H9 (cell line): ENCODE measurements around the gene TTLL4. TPM values are rescaled to one million over a fixed set of nuclear protein-coding genes. Genes with fewer than 3 reads are reported as not detected.

Experiments used
- DNase-seq: peaks from one replicate; pipeline ENCODE4 v3.0.0-alpha.2; 2017
- H2AFZ ChIP-seq: one replicate; pipeline ENCODE4 v1.6.1; 2013; ENCODE audit warnings: mild to moderate bottlenecking, low read length, control low read depth, moderate library complexity
- H2AK5ac ChIP-seq: 2 replicates; pipeline ENCODE4 v1.6.1; 2013; ENCODE audit warnings: low read length, control low read depth, mixed read lengths; ENCODE audit not compliant: insufficient read length
- H2BK120ac ChIP-seq: one replicate; pipeline ENCODE4 v1.6.1; 2013; ENCODE audit warnings: low read depth, mild to moderate bottlenecking, low read length, control low read depth, inconsistent platforms; ENCODE audit not compliant: poor library complexity, severe bottlenecking
- H2BK12ac ChIP-seq: 2 replicates; pipeline ENCODE4 v1.6.1; 2013; ENCODE audit warnings: low read length, control low read depth, mixed read lengths, low read depth; ENCODE audit not compliant: insufficient read length
- H2BK15ac ChIP-seq: 2 replicates; pipeline ENCODE4 v1.6.1; 2013; ENCODE audit warnings: low read depth, low read length, control low read depth
- H2BK20ac ChIP-seq: one replicate; pipeline ENCODE4 v1.6.1; 2013; ENCODE audit warnings: low read depth, mild to moderate bottlenecking, low read length, control low read depth, inconsistent platforms; ENCODE audit not compliant: poor library complexity, severe bottlenecking
- H2BK5ac ChIP-seq: 2 replicates; pipeline ENCODE4 v1.6.1; 2013; ENCODE audit warnings: low read length, control low read depth, mixed read lengths; ENCODE audit not compliant: insufficient read length
- H3K14ac ChIP-seq: 2 replicates; pipeline ENCODE4 v1.6.1; 2013; ENCODE audit warnings: low read length, control low read depth; ENCODE audit not compliant: insufficient read depth
- H3K18ac ChIP-seq: 2 replicates; pipeline ENCODE4 v1.6.1; 2013; ENCODE audit warnings: low read depth, mild to moderate bottlenecking, mixed read lengths, low read length, control low read depth; ENCODE audit not compliant: insufficient read length
- H3K23ac ChIP-seq: 2 replicates; pipeline ENCODE4 v1.6.1; 2013; ENCODE audit warnings: low read length, control low read depth, mixed read lengths, low read depth; ENCODE audit not compliant: insufficient read length
- H3K23me2 ChIP-seq: 2 replicates; pipeline ENCODE4 v1.6.1; 2013; ENCODE audit warnings: low read depth, mild to moderate bottlenecking, mixed read lengths, low read length, control low read depth; ENCODE audit not compliant: insufficient read length, poor library complexity, severe bottlenecking
- H3K27ac ChIP-seq: 2 replicates; pipeline ENCODE4 v1.5.1; 2013; ENCODE audit warnings: low read length, control low read depth, mixed read lengths, low read depth; ENCODE audit not compliant: insufficient read length
- H3K27me3 ChIP-seq: 2 replicates; pipeline ENCODE4 v1.6.1; 2013; ENCODE audit warnings: low read length, control low read depth, inconsistent platforms; ENCODE audit not compliant: insufficient read depth
- H3K4ac ChIP-seq: 2 replicates; pipeline ENCODE4 v1.6.1; 2013; ENCODE audit warnings: low read depth, mild to moderate bottlenecking, control low read depth, inconsistent platforms, low read length, moderate library complexity
- H3K4me1 ChIP-seq: 2 replicates; pipeline ENCODE4 v1.6.1; 2013; ENCODE audit warnings: low read length, control low read depth, inconsistent platforms; ENCODE audit not compliant: insufficient read depth
- H3K4me2 ChIP-seq: 2 replicates; pipeline ENCODE4 v1.6.1; 2013; ENCODE audit warnings: low read length, control low read depth, mixed read lengths; ENCODE audit not compliant: insufficient read length, insufficient read depth
- H3K56ac ChIP-seq: 2 replicates; pipeline ENCODE4 v1.6.1; 2013; ENCODE audit warnings: low read depth, mild to moderate bottlenecking, mixed read lengths, low read length, control low read depth; ENCODE audit not compliant: insufficient read length
- H3K79me1 ChIP-seq: 2 replicates; pipeline ENCODE4 v1.6.1; 2013; ENCODE audit warnings: low read depth, mild to moderate bottlenecking, moderate library complexity, low read length, control low read depth, inconsistent platforms; ENCODE audit not compliant: insufficient read depth, poor library complexity, severe bottlenecking
- H3K79me2 ChIP-seq: 2 replicates; pipeline ENCODE4 v1.6.1; 2013; ENCODE audit warnings: low read length, control low read depth, inconsistent platforms; ENCODE audit not compliant: insufficient read depth
- H3K9ac ChIP-seq: 2 replicates; pipeline ENCODE4 v1.6.1; 2013; ENCODE audit warnings: low read length, control low read depth, mixed read lengths; ENCODE audit not compliant: insufficient read length; ENCODE audit errors: extremely low read depth
- H3K9me3 ChIP-seq: one replicate; pipeline ENCODE4 v1.6.1; 2013; ENCODE audit warnings: low read depth, low read length, inconsistent platforms; ENCODE audit not compliant: control insufficient read depth
- H3T11ph ChIP-seq: one replicate; pipeline ENCODE4 v1.6.1; 2013; ENCODE audit warnings: mild to moderate bottlenecking, low read length, control low read depth, inconsistent platforms
- H4K20me1 ChIP-seq: one replicate; pipeline ENCODE4 v1.6.1; 2013; ENCODE audit not compliant: control insufficient read depth, insufficient read length, insufficient read depth
- H4K5ac ChIP-seq: 2 replicates; pipeline ENCODE4 v1.6.1; 2013; ENCODE audit warnings: low read depth, mild to moderate bottlenecking, mixed read lengths, low read length, control low read depth; ENCODE audit not compliant: insufficient read length
- H4K8ac ChIP-seq: replicated peaks from 2 replicates; pipeline ENCODE4 v1.6.1; 2013; ENCODE audit warnings: low read length, control low read depth, mixed read lengths, low read depth; ENCODE audit not compliant: insufficient read length
- H4K91ac ChIP-seq: 2 replicates; pipeline ENCODE4 v1.6.1; 2013; ENCODE audit warnings: low read depth, mild to moderate bottlenecking, moderate library complexity, mixed read lengths, low read length, control low read depth; ENCODE audit not compliant: insufficient read length
- H3K27ac Mint-ChIP-seq, 3 experiments: 2 replicates in 2 of 3; 3 replicates in 1 of 3; pipeline ENCODE4 v1.8.0; 2020 to 2021; ENCODE audit warnings: mixed read lengths in 3 of 3, mild to moderate bottlenecking in 1 of 3, moderate library complexity in 1 of 3
- H3K27me3 Mint-ChIP-seq: 2 replicates; pipeline ENCODE4 v1.8.0; 2021; ENCODE audit warnings: low read depth, mild to moderate bottlenecking, moderate library complexity, mixed read lengths
- H3K36me3 Mint-ChIP-seq, 3 experiments: 2 replicates in 2 of 3; 3 replicates in 1 of 3; pipeline ENCODE4 v1.8.0; 2020 to 2021; ENCODE audit warnings: low read depth in 3 of 3, mixed read lengths in 3 of 3; ENCODE audit not compliant: insufficient read depth in 1 of 3
- H3K4me1 Mint-ChIP-seq, 2 experiments: 2 replicates each; pipeline ENCODE4 v1.8.0; 2020; ENCODE audit warnings: mixed read lengths in 2 of 2
- H3K4me3 Mint-ChIP-seq, 2 experiments: 2 replicates in 1 of 2; 3 replicates in 1 of 2; pipeline ENCODE4 v1.8.0; 2020 to 2021; ENCODE audit warnings: mild to moderate bottlenecking in 2 of 2, mixed read lengths in 2 of 2, moderate library complexity in 1 of 2
- H3K9me3 Mint-ChIP-seq, 2 experiments: 2 replicates in 1 of 2; 3 replicates in 1 of 2; pipeline ENCODE4 v1.8.0; 2020; ENCODE audit warnings: mild to moderate bottlenecking in 2 of 2, mixed read lengths in 2 of 2, moderate library complexity in 1 of 2
- CTCF ChIP-seq: fragments of 200-600 bp; sonication (generic); conservative IDR thresholded peaks from 3 replicates; pipeline ENCODE4 v1.8.0; 2021; ENCODE audit warnings: antibody characterized with exemption, mild to moderate bottlenecking
- WGBS: extraction: QIAGEN DNeasy Blood & Tissue Kit; methylation state at CpG from one replicate; pipeline ENCODE4 v1.1.7; 2013; ENCODE audit warnings: missing lambda C conversion rate, low lambda C conversion rate, mixed read lengths; ENCODE audit not compliant: insufficient read length; ENCODE audit errors: extremely low coverage; 5-methylcytosine and 5-hydroxymethylcytosine counted together
- total RNA-seq: library from RNA; stranded (reverse); gene quantifications from 2 replicates; pipeline ENCODE4 v1.2.1, GENCODE V29; 2021

Gene TTLL4
- total RNA-seq, 1 experiment from 2014 or later, result 96.4 TPM

GRCh38 chr2:218708086-218708485 lies 2.5 kb upstream of the TTLL4 start:
- Histone ChIP-seq H2AK5ac (no peak overlapping the region), H3K27ac (no peak overlapping the region), H3K79me2 (peaks cover 9% of the 10 kb centered on the region; the same call in 1 of the 2 replicates), H4K8ac (no peak overlapping the region), H3K18ac (no peak overlapping the region), H3K23me2 (no peaks in the 10 kb centered on the region), H3K79me1 (peaks cover 2% of the 10 kb centered on the region), H2BK120ac (no peak overlapping the region), H3K9ac (no peak overlapping the region), H3K23ac (no peak overlapping the region), H4K5ac (no peak overlapping the region), H2BK15ac (no peak overlapping the region), H3K27me3 (no peaks in the 10 kb centered on the region), H2BK12ac (no peak overlapping the region), H3K9me3 (no peaks in the 10 kb centered on the region), H2AFZ (no peak overlapping the region), H3K4me2 (no peak overlapping the region), H3K56ac (no peak overlapping the region), H4K91ac (no peak overlapping the region), H3K4me1 (no peaks in the 10 kb centered on the region), H4K20me1 (no peaks in the 10 kb centered on the region), H2BK5ac (no peak overlapping the region), H3K14ac (no peak overlapping the region), H2BK20ac (no peak overlapping the region), H3K4ac (no peak overlapping the region), H3T11ph (no peak overlapping the region)
- Mint-ChIP-seq H3K36me3 (no peaks in the 10 kb centered on the region; a peak in 2 of 7 replicates), H3K4me1 (peaks cover 17 to 20% of the 10 kb centered on the region in 2 experiments), H3K4me3 (no peak overlapping the region), H3K9me3 (peaks cover 0 to 4% of the 10 kb centered on the region in 2 experiments; a peak in 3 of 5 replicates), H3K27ac (no peak overlapping the region), H3K27me3 (no peaks in the 10 kb centered on the region; the same call in 1 of the 2 replicates)
- no peak for TF ChIP-seq CTCF
- no CpG with 5 or more reads among the region's 4 CpGs for WGBS
- no peak for DNase-seq
